ENCODE results near the gene CTNND2.

CTNND2 gene

DNA sequence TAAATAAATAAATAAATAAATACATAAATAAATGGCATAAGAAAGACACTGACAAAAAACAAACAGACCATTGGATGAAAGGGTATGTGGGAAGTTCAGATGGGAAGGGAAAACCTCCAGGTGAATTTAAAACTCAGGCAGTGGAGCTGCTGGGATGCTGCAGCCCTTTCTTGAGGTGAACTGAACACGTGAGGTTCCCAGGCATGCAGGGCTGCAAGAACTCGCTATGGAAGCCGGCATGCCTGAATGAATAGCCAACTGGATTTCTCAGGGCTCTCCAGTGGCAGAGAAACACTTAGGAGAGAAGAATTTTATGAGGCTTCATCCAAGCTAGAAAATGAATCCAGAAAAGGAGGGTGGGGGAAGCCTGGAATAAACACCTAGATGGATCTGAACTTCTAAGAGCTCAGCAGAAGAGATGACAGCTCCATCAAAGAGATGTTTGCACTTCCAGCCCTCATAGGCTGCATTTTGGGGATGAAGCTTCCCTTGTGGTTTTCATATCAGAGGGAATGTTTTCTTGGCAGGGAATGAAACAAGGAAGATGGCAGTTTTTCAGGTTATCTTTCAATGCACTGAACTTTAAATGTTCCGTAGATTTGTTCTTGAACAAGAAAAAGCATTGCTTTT, 919.0 kb downstream of the CTNND2 start:
- no peak for DNase-seq (ENCODE audit: extremely low spot score)
- CTCF ChIA-PET: no interaction called here
- no peak for TF ChIP-seq TARDBP (IDR thresholded peaks at IDR 0.05)
- TF ChIP-seq ARNT (IDR thresholded peaks at IDR 0.05): no peak
- no peak for TF ChIP-seq L3MBTL2 (conservative IDR thresholded peaks at IDR 0.05)
- no peak for TF ChIP-seq SP1 (IDR thresholded peaks at IDR 0.05)
- no peak for TF ChIP-seq BHLHE40 (IDR thresholded peaks at IDR 0.05; ENCODE audit: borderline replicate concordance)
- TF ChIP-seq FOXA1 (IDR thresholded peaks at IDR 0.05): no peak
- POLR2A ChIA-PET: no interaction called here

DNA sequence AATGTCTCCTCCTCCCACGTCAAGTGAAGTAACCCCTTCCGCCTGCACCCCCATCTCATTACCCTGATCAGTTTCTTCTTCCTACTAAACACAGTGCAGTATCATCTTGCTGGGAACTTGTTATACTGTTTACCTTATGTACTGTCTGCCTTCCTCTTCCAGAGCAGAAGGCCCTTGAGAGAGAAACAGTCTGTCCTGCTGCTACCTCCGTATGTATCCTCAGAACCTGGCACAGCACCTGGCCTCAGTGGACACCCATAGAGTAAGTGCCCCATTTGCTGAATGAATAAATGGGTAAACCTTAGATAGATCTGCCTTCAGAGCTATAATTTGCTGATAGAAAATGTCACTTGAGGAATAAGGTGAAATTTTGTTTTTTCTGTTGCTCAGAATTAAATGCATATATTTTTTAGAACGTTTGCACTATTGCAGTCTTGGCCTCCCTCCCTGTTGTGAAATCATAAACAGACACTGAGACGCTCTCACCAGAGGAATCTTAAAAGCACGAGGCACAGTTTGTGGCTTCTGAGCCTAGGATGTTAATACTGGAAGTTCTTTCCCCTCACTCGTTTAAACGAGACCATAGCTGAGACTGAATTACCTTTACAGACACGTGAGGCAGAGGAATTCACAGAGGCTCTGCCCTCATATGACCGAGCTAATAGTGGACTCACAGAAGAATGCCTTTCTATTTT, 920.1 kb downstream of the CTNND2 start:
- DNase-seq (ENCODE audit: extremely low spot score): no peak
- POLR2A ChIA-PET: no interaction called here

DNA sequence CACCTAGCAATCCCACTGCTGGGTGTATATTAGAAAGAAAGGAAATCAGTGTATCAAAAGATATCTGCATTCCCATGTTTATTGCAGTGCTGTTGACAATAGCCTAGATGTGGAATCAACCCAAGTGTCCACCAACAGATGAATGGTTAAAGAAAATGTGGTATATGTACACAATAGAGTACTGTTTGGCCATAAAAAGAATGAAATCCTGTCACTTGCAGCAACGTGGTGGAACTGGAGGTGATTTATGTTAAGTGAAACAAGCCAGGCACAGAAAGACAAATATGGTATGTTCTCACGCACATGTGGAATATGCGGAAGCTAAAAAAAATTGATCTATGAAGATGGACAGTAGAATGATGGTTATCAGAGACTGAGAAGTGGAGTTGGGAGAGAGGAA, 921.6 kb downstream of the CTNND2 start:
- DNase-seq (ENCODE audit: extremely low spot score): no peak
- CTCF ChIA-PET: no interaction called here
- POLR2A ChIA-PET: no interaction called here
- no peak for TF ChIP-seq HDGF (IDR thresholded peaks at IDR 0.05; ENCODE audit: borderline replicate concordance)
- no peak for TF ChIP-seq SP1 (IDR thresholded peaks at IDR 0.05)
- TF ChIP-seq, protein P1, sequence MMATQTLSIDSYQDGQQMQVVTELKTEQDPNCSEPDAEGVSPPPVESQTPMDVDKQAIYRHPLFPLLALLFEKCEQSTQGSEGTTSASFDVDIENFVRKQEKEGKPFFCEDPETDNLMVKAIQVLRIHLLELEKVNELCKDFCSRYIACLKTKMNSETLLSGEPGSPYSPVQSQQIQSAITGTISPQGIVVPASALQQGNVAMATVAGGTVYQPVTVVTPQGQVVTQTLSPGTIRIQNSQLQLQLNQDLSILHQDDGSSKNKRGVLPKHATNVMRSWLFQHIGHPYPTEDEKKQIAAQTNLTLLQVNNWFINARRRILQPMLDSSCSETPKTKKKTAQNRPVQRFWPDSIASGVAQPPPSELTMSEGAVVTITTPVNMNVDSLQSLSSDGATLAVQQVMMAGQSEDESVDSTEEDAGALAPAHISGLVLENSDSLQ (IDR thresholded peaks at IDR 0.05): no peak

More for the DNA sequence above, 920.1 kb downstream of the CTNND2 start:
- CTCF ChIA-PET: no interaction called here
- no peak for TF ChIP-seq FOXK2 (IDR thresholded peaks at IDR 0.05)
- no peak for TF ChIP-seq SP1 (IDR thresholded peaks at IDR 0.05)

DNA sequence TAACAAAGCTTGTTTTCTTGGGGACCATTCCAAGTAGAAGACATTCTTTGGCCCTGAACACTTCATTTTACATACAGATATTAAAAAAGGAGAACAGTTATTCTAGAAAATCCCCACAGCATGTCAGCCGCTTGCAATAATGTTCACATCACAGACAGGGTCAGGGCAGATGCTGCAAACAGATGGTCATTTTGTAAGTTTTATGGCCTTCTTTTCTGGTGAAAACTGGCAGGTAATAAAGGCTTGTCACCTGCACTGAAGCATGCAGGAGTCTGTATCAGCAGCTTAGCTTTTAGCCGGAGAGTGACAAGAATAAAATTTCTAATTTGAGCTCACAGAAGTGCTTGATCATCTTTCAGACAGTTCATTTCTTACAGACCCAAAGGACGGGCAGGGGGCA, 922.3 kb downstream of the CTNND2 start:
- ChIA-PET POLR2A (no interaction called here), CTCF (no interaction called here)
- no peak for DNase-seq (ENCODE audit: extremely low spot score)
- TF ChIP-seq FOXA1 (IDR thresholded peaks at IDR 0.05): no peak
- no peak for TF ChIP-seq SP1 (IDR thresholded peaks at IDR 0.05)
- TF ChIP-seq, protein P1 (IDR thresholded peaks at IDR 0.05): no peak
- no peak for TF ChIP-seq ARNT (IDR thresholded peaks at IDR 0.05)
- TF ChIP-seq FOXM1 (IDR thresholded peaks at IDR 0.05; ENCODE audit: borderline replicate concordance): no peak
- TF ChIP-seq ELF4 (IDR thresholded peaks at IDR 0.05): no peak
- TF ChIP-seq L3MBTL2 (conservative IDR thresholded peaks at IDR 0.05): no peak
- TF ChIP-seq HDGF (IDR thresholded peaks at IDR 0.05; ENCODE audit: borderline replicate concordance): no peak
- TF ChIP-seq LEF1 (IDR thresholded peaks at IDR 0.05; ENCODE audit: borderline replicate concordance): no peak

DNA sequence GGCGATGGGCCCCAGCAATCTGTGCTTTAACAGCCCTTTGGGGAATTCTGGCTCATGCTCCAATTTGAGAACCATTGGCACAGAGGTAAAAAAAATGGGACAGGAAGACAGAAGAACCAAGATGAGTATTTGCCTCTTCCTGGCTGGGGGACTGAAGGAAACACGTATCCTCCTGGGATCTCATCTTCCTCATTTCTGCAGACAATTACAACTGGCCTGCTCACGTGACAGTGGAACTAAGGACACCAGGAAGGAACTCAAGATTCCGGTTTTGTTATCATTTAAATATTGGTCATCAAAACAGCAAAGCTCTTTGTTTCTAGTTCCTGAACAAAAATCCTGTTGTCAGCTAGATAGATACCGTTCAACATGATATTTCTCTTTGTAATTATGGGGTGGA, 927.2 kb downstream of the CTNND2 start:
- TF ChIP-seq ELF4 (IDR thresholded peaks at IDR 0.05): no peak
- TF ChIP-seq L3MBTL2 (conservative IDR thresholded peaks at IDR 0.05): no peak
- TF ChIP-seq FOXA1 (IDR thresholded peaks at IDR 0.05): no peak
- ChIA-PET POLR2A (no interaction called here), CTCF (interaction anchor here (0.6 to 0.8 kb wide), 2 partner anchors 11 to 26 kb away, joined by 3 read pairs; no protein-coding TSS in a partner anchor)
- no peak for DNase-seq (ENCODE audit: extremely low spot score)

DNA sequence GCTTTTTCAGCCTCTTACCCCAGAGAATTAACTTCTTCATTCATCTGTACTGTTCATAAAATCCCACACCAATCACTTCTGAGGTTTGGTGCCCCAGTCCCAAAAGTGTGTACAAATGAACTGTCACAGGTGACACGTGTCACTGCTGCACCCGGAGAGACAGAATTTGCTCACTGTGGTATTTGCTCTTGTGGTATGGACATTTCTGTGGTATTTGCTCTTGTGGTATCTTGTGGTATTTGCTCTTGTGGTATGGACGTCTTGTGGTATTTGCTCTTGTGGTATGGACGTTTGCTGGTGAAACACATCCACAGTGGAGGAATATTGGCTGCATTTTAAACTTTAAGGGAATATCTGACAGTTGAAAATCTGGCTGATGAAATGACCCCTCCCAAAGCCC, 928.3 kb downstream of the CTNND2 start:
- CTCF ChIA-PET: no interaction called here
- no peak for DNase-seq (ENCODE audit: extremely low spot score)
- POLR2A ChIA-PET: no interaction called here
- no peak for TF ChIP-seq L3MBTL2 (conservative IDR thresholded peaks at IDR 0.05)
- no peak for TF ChIP-seq LEF1 (IDR thresholded peaks at IDR 0.05; ENCODE audit: borderline replicate concordance)

DNA sequence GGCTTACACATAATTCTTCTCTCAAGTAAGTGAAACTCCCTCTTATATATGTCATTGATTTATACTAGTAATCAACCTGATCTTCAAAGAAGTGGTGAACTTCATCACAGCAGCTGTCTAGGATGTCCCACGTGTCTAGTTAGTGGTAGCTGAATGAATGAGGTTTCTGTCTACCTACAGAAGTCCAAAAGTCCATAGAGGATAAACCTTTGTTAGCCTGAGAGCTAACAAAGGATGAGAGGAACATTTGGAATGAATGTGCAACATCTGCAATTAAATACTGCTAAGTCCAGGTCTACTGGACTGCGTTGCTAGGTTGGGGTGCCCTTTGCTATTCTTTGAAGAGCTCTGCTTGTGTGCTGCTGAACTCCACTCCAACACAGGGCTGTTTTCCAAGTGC, 929.4 kb downstream of the CTNND2 start:
- DNase-seq (ENCODE audit: extremely low spot score): no peak
- TF ChIP-seq ARNT (IDR thresholded peaks at IDR 0.05) (no peak), L3MBTL2 (conservative IDR thresholded peaks at IDR 0.05) (no peak), ELF4 (IDR thresholded peaks at IDR 0.05) (no peak), CTBP1 (IDR thresholded peaks at IDR 0.05; ENCODE audit: borderline replicate concordance) (no peak), SP1 (IDR thresholded peaks at IDR 0.05) (no peak), TARDBP (IDR thresholded peaks at IDR 0.05) (no peak), ZNF384 (IDR thresholded peaks at IDR 0.05) (no peak), NFRKB (IDR thresholded peaks at IDR 0.05) (no peak), BHLHE40 (IDR thresholded peaks at IDR 0.05; ENCODE audit: borderline replicate concordance) (no peak), FOXM1 (IDR thresholded peaks at IDR 0.05; ENCODE audit: borderline replicate concordance) (no peak), SUZ12 (IDR thresholded peaks at IDR 0.05) (no peak), FOXA1 (IDR thresholded peaks at IDR 0.05) (no peak)
- TF ChIP-seq, protein P1 (IDR thresholded peaks at IDR 0.05): no peak
- CTCF ChIA-PET: no interaction called here
- POLR2A ChIA-PET: no interaction called here

Measured in HEK293T (cell line).